ENCODE measurements around the gene ALDH16A1.

GRCh38 chr19:49428547-49429451, 24.2 kb upstream of the ALDH16A1 start:
- no peak for TF ChIP-seq CTCF (IDR thresholded peaks at IDR 0.05)
- TF ChIP-seq EZH2 (IDR thresholded peaks at IDR 0.05), result no peak

Data from neural progenitor cell (in vitro differentiated cells).